ENCODE results near the gene PLPP1. TPM values are rescaled to one million over a fixed set of nuclear protein-coding genes. Genes with fewer than 3 reads are reported as not detected.

Gene PLPP1
- total and polyA plus RNA-seq, 4 donors = 51.9 to 129 (median 60.7) TPM

DNA sequence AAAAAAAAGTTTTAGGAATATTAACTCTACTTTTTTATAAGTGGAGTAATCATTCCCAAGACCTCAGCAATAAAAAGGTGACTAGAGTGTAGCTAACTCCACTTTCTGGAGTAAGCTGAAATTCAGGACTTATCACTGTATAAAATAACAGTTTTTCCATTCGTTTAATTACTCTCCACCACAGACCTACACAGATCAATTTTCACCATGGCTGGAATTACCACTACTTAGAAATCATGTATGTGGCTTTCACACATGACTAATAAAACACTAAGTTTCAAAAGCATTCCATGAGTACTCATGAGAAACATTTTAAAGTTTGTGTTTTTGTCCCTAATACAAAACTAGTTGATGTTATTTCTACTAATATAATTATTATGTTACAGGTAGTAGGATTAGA, 9.9 kb downstream of the PLPP1 start:
- ATAC-seq (ENCODE audit: insufficient read depth, low FRiP score) (no peak), DNase-seq (no peak)
- peaks cover 0 to 7% (median 1%) of the 10 kb centered on the region in 4 donors for H3K36me3 ChIP-seq (ENCODE audit: control insufficient read depth in 4 of 4, insufficient read depth in 4 of 4, low read length in 4 of 4)
- WGBS, 2 donors = 77 to 89% methylated on average over 1 of the region's 1 CpG
- no peak overlapping the region for H3K27ac ChIP-seq (ENCODE audit: low read depth in 1 of 2, low read length in 1 of 2)
- H3K9me3 ChIP-seq (ENCODE audit: control insufficient read depth in 4 of 4, insufficient read depth in 3 of 4, low read length in 3 of 4) = no peaks in the 10 kb centered on the region
- peaks cover 0 to 19% (median 11%) of the 10 kb centered on the region in 5 donors for H3K4me1 ChIP-seq (ENCODE audit: control insufficient read depth in 5 of 5, insufficient read depth in 5 of 5, low read length in 5 of 5)
- H3K27me3 ChIP-seq (ENCODE audit: control insufficient read depth in 3 of 3, insufficient read depth in 3 of 3, low read length in 2 of 3) = no peaks in the 10 kb centered on the region
- H3K9ac ChIP-seq (ENCODE audit: insufficient read depth in 1 of 2, low read length in 2 of 2) = no peak overlapping the region
- TF ChIP-seq, protein P1, sequence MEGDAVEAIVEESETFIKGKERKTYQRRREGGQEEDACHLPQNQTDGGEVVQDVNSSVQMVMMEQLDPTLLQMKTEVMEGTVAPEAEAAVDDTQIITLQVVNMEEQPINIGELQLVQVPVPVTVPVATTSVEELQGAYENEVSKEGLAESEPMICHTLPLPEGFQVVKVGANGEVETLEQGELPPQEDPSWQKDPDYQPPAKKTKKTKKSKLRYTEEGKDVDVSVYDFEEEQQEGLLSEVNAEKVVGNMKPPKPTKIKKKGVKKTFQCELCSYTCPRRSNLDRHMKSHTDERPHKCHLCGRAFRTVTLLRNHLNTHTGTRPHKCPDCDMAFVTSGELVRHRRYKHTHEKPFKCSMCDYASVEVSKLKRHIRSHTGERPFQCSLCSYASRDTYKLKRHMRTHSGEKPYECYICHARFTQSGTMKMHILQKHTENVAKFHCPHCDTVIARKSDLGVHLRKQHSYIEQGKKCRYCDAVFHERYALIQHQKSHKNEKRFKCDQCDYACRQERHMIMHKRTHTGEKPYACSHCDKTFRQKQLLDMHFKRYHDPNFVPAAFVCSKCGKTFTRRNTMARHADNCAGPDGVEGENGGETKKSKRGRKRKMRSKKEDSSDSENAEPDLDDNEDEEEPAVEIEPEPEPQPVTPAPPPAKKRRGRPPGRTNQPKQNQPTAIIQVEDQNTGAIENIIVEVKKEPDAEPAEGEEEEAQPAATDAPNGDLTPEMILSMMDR (IDR thresholded peaks at IDR 0.05; ENCODE audit: control extremely low read depth, extremely low read depth) = no peak
- H3K4me3 ChIP-seq = no peak overlapping the region

DNA sequence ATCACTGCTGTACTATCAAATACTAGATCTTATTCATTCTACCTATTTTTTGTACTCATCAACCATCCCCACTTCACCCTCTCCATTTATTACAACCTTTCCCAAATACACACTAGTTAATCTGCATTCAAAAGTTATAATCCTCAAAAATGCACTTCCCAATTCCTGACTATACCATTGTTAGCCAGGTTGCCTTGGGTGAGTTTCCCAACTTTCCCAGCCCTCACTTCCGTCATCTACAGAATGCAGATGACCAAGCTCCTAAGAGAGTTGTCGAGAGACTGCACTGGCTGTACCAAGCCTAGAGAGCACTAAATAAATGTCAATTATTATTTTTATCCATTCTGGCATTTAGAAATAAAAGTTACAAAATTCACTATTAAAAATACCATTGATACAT, 11.5 kb downstream of the PLPP1 start:
- Histone ChIP-seq H3K36me3 (ENCODE audit: control insufficient read depth in 4 of 4, insufficient read depth in 4 of 4, low read length in 4 of 4) (peaks cover 0 to 7% (median 1%) of the 10 kb centered on the region in 4 donors), H3K27ac (ENCODE audit: low read depth in 1 of 2, low read length in 1 of 2) (no peak overlapping the region), H3K4me1 (ENCODE audit: control insufficient read depth in 5 of 5, insufficient read depth in 5 of 5, low read length in 5 of 5) (peaks cover 0 to 20% (median 11%) of the 10 kb centered on the region in 5 donors), H3K4me3 (no peak overlapping the region), H3K27me3 (ENCODE audit: control insufficient read depth in 3 of 3, insufficient read depth in 3 of 3, low read length in 2 of 3) (no peaks in the 10 kb centered on the region), H3K9me3 (ENCODE audit: control insufficient read depth in 4 of 4, insufficient read depth in 3 of 4, low read length in 3 of 4) (no peaks in the 10 kb centered on the region), H3K9ac (ENCODE audit: insufficient read depth in 1 of 2, low read length in 2 of 2) (no peak overlapping the region)
- WGBS, 2 donors = 61 to 96% methylated on average over 2 of the region's 2 CpGs
- TF ChIP-seq, protein P1 (IDR thresholded peaks at IDR 0.05; ENCODE audit: control extremely low read depth, extremely low read depth) = no peak
- no peak for ATAC-seq (ENCODE audit: insufficient read depth, low FRiP score)
- DNase-seq = no peak

DNA sequence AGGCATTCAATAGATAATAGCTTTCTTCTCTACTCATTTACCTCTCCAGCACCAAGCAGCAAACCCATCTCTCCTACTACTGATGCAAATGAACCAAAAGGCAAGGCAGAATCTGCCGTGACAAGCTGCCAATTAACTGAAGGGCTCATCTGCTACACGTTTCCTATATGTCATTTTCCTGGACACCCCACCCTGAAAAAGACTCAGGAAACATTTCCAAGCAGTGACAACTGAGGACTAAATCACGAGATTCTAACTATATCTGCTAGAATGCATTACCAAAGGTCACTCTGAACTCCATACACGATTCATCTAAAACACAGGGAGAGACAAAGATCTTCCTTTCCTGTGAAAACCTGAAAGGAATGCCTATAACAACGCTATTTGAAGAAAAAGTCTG, 12.9 kb downstream of the PLPP1 start:
- no peaks in the 10 kb centered on the region for H3K36me3 ChIP-seq (ENCODE audit: control insufficient read depth in 4 of 4, insufficient read depth in 4 of 4, low read length in 4 of 4)
- peaks cover 0 to 14% (median 8%) of the 10 kb centered on the region in 5 donors for H3K4me1 ChIP-seq (ENCODE audit: control insufficient read depth in 5 of 5, insufficient read depth in 5 of 5, low read length in 5 of 5)
- no peak overlapping the region for H3K27ac ChIP-seq (ENCODE audit: low read depth in 1 of 2, low read length in 1 of 2)
- H3K9ac ChIP-seq (ENCODE audit: insufficient read depth in 1 of 2, low read length in 2 of 2) = no peak overlapping the region
- ATAC-seq (ENCODE audit: insufficient read depth, low FRiP score) = no peak
- TF ChIP-seq, protein P1 (IDR thresholded peaks at IDR 0.05; ENCODE audit: control extremely low read depth, extremely low read depth) = no peak
- 56 to 75% methylated on average over 5 of the region's 5 CpGs for WGBS, 2 donors
- H3K27me3 ChIP-seq (ENCODE audit: control insufficient read depth in 3 of 3, insufficient read depth in 3 of 3, low read length in 2 of 3) = no peaks in the 10 kb centered on the region
- no peak for DNase-seq
- H3K9me3 ChIP-seq (ENCODE audit: control insufficient read depth in 4 of 4, insufficient read depth in 3 of 4, low read length in 3 of 4) = no peaks in the 10 kb centered on the region
- no peak overlapping the region for H3K4me3 ChIP-seq

Data from lung (tissue), 12 donors.